HG03575 (cell line): Measurements from ENCODE around the gene S100A13.

Source experiments
- ATAC-seq: cut with Tn5 transposase; IDR thresholded peaks from one replicate; pipeline ENCODE4 v1.9.1; 2021; ENCODE audit not compliant: unreplicated experiment, insufficient number of reproducible peaks, low FRiP score; ENCODE audit errors: extremely low read depth

Gene S100A13

DNA sequence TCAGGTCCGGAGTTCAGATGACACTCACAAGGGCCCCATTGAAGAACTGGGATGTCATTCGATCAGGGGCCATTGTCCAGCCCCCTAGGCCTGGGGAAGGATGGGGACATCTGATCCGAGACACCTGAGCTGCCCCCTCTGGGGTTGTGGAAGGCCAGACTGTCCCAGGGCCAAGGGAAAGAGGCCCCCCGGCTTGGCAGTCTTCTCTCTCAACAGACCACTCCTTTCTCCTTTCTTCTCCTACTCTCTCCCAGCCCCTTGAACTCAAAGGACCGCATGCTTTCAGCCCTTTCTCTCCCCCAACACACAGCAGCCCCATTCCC lies 2.0 kb upstream of the S100A13 start:
- ATAC-seq = no peak

DNA sequence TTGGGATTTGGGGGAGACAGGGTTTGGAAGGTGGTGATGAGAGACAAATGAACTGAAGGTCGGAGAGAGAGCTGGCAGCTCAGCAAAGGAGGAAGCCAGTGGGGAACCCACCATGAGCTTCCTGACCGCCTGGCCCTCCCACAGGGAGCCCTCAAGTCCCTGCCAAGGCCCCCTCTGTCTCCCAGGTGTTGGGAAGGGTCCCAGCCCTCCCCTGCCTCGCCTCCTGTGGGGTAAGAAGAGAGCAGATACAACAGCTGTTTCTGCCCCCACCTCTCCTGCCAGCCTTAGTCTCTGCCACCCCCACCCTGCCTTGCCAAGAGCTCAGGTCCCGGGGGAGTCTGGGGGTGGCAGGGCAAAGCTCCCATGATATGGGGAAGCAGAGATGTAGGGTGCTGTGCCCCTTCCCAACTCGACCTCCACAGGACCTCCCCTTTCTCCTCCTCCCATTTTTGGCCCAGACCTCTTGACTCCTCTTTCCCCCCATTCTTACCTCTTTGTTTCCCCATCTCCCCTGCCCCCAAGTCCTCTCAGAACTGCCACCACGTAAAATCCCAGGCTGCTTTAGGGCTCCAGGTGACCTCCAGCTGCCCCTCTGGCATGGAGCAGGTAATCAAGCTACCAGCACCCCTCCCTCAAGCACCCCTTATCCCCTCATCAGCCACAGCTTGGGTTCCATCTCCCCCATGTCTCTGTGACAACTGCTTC lies 1.5 kb upstream of the S100A13 start:
- ATAC-seq = no peak

DNA sequence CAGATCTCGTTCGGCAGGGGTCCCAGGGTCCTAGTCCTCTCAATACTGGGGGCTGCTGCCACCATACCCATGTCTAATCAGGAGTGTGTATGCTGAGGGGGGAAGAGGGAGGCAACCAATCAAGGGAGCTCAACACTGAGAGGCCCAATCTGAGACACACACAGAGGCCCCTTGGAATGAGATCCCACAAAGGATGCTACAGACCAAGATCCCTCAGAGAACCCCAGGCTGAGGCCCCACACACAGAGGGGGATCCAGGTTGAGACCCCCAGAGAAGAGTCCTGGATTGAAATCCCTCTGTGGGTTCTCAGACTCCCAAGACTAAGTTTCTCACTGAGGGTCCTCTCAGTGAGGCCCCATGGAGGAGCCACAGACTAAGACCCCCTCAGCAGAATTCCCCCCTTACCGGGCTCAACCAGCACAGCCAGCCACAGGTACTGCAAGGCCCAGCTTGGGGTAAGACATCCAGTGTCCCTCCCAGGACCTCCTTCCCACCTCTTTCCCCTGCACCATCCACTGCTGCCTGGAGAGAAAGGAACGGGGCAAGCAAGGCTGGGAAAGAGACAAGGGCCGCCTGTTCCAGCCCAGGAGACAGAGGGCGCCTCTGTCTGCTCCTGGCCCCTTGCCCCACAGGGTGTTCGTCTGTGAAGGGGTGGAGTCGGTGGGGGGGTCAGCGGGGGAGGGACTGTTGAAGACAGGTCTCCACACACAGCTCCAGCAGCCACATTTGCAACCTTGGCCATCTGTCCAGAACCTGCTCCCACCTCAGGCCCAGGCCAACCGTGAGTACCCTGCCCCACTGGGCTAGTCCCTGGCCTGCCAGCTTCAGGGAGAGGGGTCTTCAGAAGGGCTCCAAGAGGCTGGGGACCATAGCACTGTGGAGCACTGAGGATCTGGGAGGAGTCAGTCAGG lies 666 bp upstream of the S100A13 start, which contains the start of gene S100A1:
Gene S100A1 (plus strand): TSS at position 720 of the 912 bp plus-strand sequence. CDS start 2,088 bp downstream, outside the sequence.
- no peak for ATAC-seq

DNA sequence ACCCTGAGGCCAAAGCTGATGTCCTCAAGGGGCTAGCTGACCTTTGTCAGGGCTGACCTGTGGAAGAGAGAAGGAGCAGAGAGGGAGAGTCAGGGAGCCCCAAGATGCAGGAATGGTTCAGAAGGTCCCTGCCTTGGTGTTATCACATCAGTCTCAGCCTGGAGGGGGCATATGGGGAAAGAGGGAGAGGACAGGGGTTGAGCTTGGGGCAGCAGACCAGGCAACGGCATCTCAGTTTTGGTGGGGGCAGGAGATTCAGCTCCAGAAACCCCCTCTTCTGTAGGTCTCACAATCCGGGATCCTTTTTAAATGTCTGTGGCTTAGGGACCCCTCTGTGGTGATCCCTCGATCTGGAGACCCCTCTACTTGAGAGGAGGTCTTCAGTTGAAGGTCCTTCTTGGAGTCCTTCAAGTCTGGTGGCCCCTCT lies 815 bp downstream of the S100A13 start:
- no peak for ATAC-seq

DNA sequence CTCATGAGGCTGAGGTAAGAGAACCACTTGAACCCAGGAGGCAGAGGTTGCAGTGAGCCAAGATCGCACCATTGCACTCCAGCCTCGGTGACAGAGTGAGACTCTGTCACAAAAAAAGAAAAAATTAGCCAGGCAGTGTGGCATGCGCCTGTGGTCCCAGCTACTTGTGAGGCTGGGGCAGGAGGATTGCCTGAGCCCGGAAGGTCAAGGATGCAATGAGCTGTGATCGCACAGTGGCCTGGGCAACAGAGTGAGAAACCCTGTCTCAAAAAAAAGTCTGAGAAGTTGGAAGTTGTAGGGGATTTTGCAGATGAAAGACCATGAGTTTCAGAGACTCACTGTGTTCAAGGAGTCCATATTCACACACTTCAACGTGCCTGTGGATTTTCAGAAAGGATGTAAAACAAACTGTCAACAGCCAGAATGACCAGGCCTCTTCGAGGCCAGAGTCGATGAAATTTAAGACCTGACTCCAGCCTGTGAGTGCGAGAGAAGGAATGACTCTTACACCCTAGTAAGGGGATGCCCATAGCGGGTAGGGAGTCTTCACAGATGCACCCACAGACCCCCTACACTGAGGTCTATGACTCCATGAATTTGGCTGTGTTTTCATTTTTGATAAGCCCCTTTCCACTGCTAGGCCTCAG lies 2.2 kb downstream of the S100A13 start:
- no peak for ATAC-seq

DNA sequence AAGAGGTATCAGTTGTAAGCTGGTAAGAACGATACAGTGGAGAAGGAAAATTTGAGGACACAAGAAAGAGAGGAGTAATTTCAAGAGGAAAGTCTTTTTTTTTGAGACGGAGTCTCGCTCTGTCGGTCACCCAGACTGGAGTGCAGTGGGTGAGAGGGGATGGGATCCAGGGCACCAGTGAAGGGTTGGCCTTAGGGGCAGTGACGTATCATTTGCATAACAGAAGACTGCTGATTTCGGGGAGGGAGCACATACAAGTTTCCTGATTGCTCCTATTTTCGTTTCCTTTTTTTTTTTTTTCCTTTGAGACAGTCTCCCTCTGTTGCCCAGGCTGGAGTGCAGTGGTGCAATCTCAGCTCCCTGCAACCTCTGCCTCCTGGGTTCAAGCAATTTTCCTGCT lies 4.2 kb downstream of the S100A13 start:
- ATAC-seq = no peak

DNA sequence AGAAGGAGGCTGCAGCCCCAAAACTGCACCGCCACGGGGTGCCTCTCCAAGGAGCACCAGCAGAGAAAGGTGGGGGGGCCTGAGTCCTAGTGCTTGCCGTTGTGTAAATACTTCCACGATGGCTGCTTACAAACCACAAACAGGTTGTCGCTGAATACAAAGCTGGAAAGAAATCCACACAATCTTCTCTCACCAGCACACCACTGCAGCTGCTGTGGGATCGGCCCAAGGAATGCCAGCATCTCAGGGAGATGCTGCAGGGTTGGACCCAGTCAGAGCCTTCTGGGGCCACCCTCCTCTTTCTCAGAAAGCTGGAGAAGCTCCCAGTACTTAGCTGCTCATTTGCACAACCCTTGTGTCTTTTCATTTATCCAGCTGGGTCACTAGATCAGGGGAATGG lies 8.1 kb downstream of the S100A13 start:
- no peak for ATAC-seq

DNA sequence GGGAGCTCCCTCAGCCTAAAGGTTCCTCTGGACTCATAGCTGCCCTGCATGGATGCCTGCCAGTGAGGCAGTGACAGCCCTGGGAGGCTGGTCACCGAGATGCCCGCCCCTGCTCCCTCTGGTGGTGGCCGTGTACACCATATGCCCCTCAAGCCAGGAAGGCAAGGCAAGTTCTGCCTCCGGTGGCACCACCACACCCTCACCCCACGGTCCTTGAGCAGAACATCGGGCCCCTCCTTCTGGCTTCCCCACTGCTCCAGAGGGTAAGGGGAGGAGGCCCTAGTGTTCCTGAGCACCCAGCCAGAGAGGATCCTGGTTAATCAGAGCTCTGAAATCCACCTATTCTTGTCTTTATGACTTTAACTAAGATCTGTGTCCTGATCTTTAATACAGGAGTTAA lies 9.6 kb downstream of the S100A13 start:
- ATAC-seq = no peak

DNA sequence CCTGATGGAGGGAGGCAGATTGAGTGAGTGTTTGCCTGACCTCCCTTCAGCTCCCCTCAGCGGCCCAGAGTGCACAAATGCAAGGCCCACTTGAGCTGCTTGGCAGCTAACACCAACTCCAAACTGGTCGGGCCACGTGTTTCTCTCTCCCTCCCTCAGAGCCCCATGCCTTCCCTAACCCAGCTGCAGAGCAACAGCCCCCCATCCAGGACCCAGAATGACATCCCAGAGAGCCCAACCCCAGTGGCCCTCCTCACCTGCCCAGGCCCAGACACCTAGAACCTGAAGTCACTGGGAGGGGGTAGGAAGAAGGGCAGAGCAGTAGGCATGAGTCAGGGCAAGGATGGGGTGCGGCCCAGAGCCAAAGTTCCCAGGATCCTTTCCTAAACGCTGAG lies 10.4 kb downstream of the S100A13 start:
- ATAC-seq = no peak

DNA sequence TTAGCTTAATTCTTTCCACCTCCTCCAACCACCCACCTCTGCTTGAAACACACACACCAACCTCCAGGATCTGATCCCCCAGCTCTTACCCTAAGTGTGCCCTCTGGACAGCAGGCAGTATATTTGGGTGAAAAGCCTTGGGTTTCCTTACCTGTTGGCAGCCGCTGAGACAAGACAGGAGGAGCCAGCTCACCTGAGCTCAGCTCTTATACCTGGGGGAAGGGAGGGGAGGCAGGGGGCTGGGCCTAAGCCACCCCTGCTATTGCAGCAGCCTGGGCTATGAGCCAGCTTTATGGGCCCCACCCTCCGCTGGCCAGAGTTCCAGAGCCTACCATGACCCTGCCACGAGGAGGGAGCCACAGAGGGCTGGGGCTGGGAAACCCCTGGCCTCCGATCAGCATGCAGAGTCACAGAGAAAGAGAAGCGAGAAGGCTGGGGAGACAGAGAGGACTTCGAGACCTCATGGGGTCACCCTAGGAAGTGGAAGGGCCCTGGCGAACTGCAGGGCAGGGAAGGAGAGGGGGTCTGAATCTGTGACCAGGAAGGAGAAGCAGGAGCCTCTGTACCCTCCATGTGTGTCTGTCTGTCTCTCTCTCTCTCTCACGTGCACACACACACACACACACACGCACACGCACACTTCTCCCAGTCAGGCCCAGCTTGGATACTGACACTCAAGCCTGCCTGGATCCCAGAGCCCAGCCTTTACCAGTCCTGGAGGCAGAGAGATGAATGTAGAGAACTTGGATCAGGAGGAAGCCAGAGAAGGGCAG lies 11.0 kb downstream of the S100A13 start, which contains the start of gene S100A14:
Gene S100A14 (minus strand): TSS at position 182 of the 773 bp plus-strand sequence. CDS start 467 bp downstream, outside the sequence.
- no peak for ATAC-seq

DNA sequence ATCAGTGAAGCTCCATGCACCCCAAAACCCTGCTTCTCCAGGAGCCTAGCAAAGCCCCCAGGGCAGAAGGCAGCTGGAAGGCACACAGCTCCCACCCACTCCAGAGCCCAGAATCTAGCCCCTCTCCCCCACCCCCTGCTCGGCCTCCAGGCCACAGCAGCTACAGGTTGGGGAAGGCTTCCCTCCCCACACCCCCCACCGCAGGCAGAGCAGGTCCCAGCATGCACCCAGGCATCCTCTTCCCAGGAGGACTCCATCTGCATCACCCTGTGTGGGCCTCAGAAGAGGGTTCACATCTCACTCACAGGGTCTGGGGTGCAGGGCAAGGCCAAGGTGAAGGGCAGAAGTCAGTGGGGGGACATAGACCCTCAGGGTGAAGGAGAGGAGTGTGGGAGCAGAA lies 11.9 kb downstream of the S100A13 start:
- no peak for ATAC-seq

DNA sequence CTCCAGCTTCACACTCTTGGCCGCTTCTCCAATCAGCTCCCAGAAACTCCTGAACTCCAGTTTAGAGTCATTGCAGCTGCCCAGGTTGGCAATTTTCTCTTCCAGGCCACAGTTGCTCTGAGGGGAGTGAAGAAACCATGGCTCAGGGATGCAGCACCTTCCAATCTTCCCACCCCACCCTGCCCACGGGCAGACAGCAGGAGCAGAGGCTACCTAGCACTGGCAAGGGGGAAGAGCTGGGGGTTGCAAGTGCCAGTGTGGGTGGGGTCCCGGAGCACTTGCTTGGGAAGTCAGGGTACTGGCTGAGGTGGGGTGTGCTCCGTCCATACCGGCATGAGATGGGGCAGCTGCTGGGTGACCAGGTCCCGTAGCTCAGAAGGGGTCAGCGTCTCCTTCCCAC lies 12.4 kb downstream of the S100A13 start:
- ATAC-seq = no peak

DNA sequence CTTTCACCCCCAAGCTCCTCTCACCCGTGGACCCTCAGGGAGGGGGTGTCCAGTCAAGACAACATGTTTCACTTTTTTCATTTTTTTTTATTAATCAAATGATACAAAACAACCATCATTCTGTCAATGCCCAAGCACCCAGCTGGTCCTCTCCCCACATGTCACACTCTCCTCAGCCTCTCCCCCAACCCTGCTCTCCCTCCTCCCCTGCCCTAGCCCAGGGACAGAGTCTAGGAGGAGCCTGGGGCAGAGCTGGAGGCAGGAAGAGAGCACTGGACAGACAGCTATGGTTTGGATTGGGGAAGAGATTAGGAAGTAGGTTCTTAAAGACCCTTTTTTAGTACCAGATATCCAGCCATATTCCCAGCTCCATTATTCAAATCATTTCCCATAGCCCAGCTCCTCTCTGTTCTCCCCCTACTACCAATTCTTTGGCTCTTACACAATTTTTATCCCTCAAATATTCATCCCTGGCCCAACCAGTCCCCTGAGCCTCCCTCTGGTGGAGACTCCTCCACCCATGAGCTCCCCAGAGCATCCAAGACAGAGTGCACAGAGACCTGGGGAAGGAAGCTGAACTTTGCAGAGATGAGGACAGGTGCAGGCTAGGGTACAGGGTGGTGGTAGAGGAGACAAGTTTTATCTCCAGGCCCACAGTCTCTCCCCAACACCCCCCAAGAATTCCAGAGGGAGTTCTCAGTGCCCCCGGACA lies 13.0 kb downstream of the S100A13 start:
- ATAC-seq = no peak

DNA sequence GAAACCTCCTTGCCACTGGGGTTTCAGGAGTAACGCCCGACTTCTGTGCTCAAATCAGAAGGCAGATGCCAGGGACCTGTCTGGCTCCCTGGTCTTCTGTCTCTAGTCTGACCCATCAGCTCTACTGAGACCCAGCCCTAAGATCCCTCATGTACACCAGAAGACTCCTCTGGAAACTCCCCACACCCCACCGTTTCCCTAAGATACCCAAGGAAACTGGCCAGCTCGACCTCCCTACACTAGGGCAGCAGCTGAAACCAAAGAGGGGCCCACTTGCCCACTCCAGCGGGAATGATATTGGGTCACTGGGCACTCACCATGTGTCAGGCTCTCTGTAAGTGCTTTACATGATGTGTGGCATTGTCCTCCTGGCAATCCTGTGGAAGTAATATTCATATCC lies 13.9 kb downstream of the S100A13 start:
- no peak for ATAC-seq

DNA sequence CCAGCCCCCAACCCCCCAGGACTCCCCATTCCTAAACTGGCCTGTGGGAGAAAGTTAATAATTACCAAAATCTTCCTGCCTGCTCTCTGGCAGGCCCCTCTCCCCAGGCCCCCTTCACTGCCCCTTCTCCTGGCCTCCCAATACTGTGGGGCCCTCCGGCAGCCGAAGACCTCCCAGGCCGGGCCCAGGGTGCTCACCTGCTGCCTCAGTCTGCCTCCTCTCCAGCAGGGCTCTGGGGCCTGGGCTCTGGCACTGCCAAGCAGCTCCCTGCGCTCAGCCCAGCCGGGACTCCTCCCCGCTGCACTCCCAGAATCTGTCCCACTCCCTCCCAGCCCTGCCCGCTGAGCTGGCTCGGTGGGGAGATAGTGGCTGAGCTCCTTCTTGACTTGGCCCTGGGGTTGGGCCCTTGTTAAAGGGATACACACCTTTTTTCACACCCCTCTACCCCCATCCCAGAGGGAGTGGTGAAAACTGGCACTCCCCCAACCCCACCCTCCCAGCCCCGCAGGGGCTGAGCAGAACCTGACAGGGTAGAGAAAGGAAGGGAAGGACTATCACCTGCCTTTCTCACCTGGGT lies 14.5 kb downstream of the S100A13 start, which contains the start of gene S100A16:
Gene S100A16 (minus strand): TSS at position 383 of the 577 bp plus-strand sequence. CDS start 4,986 bp downstream, outside the sequence.
- ATAC-seq = no peak

DNA sequence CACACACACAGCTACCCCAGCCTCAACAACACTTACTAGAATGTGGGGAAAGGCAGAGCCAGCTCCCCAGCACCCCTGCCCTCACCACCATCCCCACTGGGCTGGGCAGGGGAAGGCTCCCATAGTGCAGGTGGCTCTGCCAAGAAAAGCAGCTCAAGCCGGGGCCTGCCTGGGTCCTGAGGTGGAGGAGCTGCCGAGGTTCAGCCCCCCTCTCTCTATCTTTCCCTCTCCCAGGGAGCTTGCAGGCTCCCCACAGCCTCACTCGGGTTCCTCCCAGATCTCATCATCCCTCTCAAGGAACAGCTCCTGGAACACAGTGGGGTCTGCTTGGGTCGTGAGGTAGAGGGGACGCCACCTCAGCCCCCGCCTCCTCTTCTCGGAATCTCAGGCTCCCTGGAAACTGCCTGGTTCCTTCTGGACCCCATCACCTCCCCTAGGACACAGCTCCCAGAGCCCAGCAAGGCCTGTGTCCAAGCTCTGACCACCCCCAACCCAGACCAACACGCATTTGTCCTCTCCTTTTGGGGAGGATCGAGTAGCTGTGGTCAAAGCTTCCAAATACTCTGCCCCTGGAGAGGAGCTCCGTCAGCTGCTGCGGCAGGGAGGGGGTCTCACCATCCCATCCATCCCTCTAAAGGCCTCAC lies 15.1 kb downstream of the S100A13 start:
- ATAC-seq = no peak

DNA sequence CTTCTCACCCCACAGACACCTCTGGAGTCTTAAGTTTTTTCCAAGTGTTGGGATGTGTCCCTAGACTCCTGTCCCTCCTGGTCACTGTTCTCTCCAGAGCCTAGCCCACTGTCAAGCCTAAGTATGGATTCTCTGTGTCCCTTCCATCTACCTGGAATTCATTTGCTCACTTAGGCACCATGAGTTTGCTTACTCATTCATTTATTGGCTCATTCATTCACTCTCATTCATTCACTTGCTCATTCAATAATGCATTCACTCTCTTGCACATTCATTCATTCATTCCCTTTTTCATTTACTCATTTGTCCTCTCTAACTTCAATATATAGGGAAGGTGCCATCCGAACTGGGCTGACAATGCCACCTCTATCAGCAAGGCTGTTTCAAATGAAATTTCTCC lies 15.9 kb downstream of the S100A13 start:
- no peak for ATAC-seq
